Measurements from ENCODE around the gene FITM1. TPM values are rescaled to one million over a fixed set of nuclear protein-coding genes. Genes with fewer than 3 reads are reported as not detected.

The FITM1 gene
- total and polyA plus RNA-seq, 2 experiments from 2014 or later = 0.53 TPM; not detected in 1

DNA sequence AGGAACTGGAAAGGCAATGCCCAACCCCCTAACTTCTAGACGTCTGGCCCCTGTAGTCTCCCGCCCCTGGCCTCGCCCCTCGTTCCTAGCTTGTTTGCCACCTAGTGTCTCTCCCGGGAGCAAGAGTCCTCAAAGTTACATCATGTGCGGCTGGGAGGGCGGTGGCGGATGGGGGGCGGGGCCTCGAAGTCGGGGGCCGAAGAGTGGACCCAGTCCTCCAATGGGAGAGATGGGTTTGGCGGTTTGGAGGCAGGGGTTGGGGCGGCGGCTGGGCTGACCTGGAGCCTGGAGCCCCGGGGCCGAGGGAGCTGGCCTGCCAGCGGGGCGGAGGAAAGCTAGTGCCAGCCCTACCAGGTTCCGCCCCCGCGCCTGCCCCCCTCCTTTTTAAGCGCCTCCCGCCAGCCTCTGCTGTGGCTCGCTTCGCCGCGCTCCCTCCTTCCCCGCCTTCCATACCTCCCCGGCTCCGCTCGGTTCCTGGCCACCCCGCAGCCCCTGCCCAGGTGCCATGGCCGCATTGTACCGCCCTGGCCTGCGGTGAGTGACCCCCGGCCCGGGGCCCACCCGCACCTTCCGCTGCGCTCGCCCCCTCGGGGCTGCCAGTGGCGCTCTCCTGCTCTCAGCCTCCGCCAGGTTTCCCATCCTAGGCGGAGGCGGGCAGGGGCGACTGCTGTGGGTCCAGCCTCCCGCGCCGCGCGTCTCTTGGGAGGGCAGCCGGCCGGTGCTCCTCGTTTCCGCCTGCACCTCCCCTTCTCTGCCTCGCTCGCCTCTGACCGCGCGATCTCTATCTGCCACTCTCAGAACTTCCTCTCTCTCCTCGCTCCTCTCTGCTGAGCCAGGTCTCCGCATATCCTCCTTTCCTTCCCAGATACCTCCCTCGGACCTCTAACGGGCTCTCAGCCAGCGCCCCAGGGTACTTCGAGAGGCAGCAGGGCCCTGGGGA is 36.3 kb upstream of the FITM1 start, which contains the start of gene PCK2:
PCK2 (plus strand) TSS at position 411 of the 940 bp plus-strand sequence; CDS start at position 506, 95 bp downstream.
- H3K79me2 ChIP-seq (replicated peaks; ENCODE audit: insufficient read depth) = peaks cover 22% of the 10 kb centered on the region
- H3K4me1 ChIP-seq (ENCODE audit: insufficient read depth) = peaks cover 18% of the 10 kb centered on the region
- peak within 1 kb of the TSS; percentile 100 for H3K4me3 Mint-ChIP-seq
- peak within 1 kb of the TSS; percentile 100 for H3K27ac Mint-ChIP-seq
- ATAC-seq = peak; percentile 89
- H3K27ac ChIP-seq (ENCODE audit: low read depth) = peak within 1 kb of the TSS; percentile 99
- peak within 1 kb of the TSS; percentile 100 for H3K4me2 ChIP-seq
- peaks cover 24% of the 10 kb centered on the region for H3K27me3 Mint-ChIP-seq (ENCODE audit: insufficient read depth, low read depth, poor library complexity)
- peaks cover 8% of the 10 kb centered on the region for H3K9me2 ChIP-seq (ENCODE audit: insufficient read depth)
- TF ChIP-seq, protein P1, sequence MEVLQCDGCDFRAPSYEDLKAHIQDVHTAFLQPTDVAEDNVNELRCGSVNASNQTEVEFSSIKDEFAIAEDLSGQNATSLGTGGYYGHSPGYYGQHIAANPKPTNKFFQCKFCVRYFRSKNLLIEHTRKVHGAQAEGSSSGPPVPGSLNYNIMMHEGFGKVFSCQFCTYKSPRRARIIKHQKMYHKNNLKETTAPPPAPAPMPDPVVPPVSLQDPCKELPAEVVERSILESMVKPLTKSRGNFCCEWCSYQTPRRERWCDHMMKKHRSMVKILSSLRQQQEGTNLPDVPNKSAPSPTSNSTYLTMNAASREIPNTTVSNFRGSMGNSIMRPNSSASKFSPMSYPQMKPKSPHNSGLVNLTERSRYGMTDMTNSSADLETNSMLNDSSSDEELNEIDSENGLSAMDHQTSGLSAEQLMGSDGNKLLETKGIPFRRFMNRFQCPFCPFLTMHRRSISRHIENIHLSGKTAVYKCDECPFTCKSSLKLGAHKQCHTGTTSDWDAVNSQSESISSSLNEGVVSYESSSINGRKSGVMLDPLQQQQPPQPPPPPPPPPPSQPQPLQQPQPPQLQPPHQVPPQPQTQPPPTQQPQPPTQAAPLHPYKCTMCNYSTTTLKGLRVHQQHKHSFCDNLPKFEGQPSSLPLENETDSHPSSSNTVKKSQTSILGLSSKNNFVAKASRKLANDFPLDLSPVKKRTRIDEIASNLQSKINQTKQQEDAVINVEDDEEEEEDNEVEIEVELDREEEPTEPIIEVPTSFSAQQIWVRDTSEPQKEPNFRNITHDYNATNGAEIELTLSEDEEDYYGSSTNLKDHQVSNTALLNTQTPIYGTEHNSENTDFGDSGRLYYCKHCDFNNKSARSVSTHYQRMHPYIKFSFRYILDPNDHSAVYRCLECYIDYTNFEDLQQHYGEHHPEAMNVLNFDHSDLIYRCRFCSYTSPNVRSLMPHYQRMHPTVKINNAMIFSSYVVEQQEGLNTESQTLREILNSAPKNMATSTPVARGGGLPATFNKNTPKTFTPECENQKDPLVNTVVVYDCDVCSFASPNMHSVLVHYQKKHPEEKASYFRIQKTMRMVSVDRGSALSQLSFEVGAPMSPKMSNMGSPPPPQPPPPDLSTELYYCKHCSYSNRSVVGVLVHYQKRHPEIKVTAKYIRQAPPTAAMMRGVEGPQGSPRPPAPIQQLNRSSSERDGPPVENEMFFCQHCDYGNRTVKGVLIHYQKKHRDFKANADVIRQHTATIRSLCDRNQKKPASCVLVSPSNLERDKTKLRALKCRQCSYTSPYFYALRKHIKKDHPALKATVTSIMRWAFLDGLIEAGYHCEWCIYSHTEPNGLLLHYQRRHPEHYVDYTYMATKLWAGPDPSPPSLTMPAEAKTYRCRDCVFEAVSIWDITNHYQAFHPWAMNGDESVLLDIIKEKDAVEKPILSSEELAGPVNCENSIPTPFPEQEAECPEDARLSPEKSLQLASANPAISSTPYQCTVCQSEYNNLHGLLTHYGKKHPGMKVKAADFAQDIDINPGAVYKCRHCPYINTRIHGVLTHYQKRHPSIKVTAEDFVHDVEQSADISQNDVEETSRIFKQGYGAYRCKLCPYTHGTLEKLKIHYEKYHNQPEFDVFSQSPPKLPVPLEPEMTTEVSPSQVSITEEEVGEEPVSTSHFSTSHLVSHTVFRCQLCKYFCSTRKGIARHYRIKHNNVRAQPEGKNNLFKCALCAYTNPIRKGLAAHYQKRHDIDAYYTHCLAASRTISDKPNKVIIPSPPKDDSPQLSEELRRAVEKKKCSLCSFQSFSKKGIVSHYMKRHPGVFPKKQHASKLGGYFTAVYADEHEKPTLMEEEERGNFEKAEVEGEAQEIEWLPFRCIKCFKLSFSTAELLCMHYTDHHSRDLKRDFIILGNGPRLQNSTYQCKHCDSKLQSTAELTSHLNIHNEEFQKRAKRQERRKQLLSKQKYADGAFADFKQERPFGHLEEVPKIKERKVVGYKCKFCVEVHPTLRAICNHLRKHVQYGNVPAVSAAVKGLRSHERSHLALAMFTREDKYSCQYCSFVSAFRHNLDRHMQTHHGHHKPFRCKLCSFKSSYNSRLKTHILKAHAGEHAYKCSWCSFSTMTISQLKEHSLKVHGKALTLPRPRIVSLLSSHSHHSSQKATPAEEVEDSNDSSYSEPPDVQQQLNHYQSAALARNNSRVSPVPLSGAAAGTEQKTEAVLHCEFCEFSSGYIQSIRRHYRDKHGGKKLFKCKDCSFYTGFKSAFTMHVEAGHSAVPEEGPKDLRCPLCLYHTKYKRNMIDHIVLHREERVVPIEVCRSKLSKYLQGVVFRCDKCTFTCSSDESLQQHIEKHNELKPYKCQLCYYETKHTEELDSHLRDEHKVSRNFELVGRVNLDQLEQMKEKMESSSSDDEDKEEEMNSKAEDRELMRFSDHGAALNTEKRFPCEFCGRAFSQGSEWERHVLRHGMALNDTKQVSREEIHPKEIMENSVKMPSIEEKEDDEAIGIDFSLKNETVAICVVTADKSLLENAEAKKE (CRISPR knock-in tag; IDR thresholded peaks at IDR 0.05) = no peak
- TF ChIP-seq CREB1 (CRISPR knock-in tag; IDR thresholded peaks at IDR 0.05; ENCODE audit: low read depth) (peak; percentile 42; the same call in 1 of the 2 replicates), POLR2AphosphoS5 (IDR thresholded peaks at IDR 0.05; ENCODE audit: low read depth) (peak; percentile 98)
- TF ChIP-seq, protein P2, sequence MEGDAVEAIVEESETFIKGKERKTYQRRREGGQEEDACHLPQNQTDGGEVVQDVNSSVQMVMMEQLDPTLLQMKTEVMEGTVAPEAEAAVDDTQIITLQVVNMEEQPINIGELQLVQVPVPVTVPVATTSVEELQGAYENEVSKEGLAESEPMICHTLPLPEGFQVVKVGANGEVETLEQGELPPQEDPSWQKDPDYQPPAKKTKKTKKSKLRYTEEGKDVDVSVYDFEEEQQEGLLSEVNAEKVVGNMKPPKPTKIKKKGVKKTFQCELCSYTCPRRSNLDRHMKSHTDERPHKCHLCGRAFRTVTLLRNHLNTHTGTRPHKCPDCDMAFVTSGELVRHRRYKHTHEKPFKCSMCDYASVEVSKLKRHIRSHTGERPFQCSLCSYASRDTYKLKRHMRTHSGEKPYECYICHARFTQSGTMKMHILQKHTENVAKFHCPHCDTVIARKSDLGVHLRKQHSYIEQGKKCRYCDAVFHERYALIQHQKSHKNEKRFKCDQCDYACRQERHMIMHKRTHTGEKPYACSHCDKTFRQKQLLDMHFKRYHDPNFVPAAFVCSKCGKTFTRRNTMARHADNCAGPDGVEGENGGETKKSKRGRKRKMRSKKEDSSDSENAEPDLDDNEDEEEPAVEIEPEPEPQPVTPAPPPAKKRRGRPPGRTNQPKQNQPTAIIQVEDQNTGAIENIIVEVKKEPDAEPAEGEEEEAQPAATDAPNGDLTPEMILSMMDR (conservative IDR thresholded peaks at IDR 0.05; ENCODE audit: low read depth in 2 of 2) = no peak
- TF ChIP-seq, protein P3, sequence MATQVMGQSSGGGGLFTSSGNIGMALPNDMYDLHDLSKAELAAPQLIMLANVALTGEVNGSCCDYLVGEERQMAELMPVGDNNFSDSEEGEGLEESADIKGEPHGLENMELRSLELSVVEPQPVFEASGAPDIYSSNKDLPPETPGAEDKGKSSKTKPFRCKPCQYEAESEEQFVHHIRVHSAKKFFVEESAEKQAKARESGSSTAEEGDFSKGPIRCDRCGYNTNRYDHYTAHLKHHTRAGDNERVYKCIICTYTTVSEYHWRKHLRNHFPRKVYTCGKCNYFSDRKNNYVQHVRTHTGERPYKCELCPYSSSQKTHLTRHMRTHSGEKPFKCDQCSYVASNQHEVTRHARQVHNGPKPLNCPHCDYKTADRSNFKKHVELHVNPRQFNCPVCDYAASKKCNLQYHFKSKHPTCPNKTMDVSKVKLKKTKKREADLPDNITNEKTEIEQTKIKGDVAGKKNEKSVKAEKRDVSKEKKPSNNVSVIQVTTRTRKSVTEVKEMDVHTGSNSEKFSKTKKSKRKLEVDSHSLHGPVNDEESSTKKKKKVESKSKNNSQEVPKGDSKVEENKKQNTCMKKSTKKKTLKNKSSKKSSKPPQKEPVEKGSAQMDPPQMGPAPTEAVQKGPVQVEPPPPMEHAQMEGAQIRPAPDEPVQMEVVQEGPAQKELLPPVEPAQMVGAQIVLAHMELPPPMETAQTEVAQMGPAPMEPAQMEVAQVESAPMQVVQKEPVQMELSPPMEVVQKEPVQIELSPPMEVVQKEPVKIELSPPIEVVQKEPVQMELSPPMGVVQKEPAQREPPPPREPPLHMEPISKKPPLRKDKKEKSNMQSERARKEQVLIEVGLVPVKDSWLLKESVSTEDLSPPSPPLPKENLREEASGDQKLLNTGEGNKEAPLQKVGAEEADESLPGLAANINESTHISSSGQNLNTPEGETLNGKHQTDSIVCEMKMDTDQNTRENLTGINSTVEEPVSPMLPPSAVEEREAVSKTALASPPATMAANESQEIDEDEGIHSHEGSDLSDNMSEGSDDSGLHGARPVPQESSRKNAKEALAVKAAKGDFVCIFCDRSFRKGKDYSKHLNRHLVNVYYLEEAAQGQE (IDR thresholded peaks at IDR 0.05; ENCODE audit: unreplicated experiment) = no peak
- H3F3A ChIP-seq (replicated peaks; ENCODE audit: low read depth) = peaks cover 15% of the 10 kb centered on the region
- peak within 1 kb of the TSS; percentile 23; the same call in 1 of the 2 replicates for H2AFZ ChIP-seq
- H3K4me3 ChIP-seq = peak within 1 kb of the TSS; percentile 100
- peak; percentile 98 for DNase-seq (ENCODE audit: low spot score)
- no peaks in the 10 kb centered on the region for H3K36me3 ChIP-seq (ENCODE audit: insufficient read depth)
- H4K20me1 ChIP-seq (replicated peaks; ENCODE audit: insufficient read depth) = peaks cover 5% of the 10 kb centered on the region; the same call in 1 of the 2 replicates
- peaks cover 3% of the 10 kb centered on the region; the same call in 2 of the 3 replicates for H3K9me3 Mint-ChIP-seq
- no peaks in the 10 kb centered on the region for H3K27me3 ChIP-seq (ENCODE audit: insufficient read depth)
- H3K36me3 Mint-ChIP-seq (ENCODE audit: low read depth) = peaks cover 51% of the 10 kb centered on the region
- peaks cover 38% of the 10 kb centered on the region for H3K4me1 Mint-ChIP-seq
